IPS-18a (cell line): ENCODE data around the gene EP300.

Source experiments
- H3K27ac ChIP-seq: one replicate; pipeline ENCODE4 v1.5.1; 2013; ENCODE audit warnings: low read length
- H3K27me3 ChIP-seq: one replicate; pipeline ENCODE4 v1.6.1; 2013; ENCODE audit warnings: mild to moderate bottlenecking, low read length; ENCODE audit not compliant: control insufficient read depth, insufficient read depth
- H3K36me3 ChIP-seq: one replicate; pipeline ENCODE4 v1.6.1; 2013; ENCODE audit warnings: low read depth, low read length; ENCODE audit not compliant: control insufficient read depth
- H3K4me1 ChIP-seq: one replicate; pipeline ENCODE4 v1.6.1; 2013; ENCODE audit warnings: low read depth, low read length; ENCODE audit not compliant: control insufficient read depth
- H3K4me3 ChIP-seq: one replicate; pipeline ENCODE4 v1.5.1; 2013; ENCODE audit warnings: low read length
- H3K9ac ChIP-seq: one replicate; pipeline ENCODE4 v1.6.1; 2013; ENCODE audit warnings: mild to moderate bottlenecking, low read length, moderate library complexity
- H3K9me3 ChIP-seq: one replicate; pipeline ENCODE4 v1.6.1; 2013; ENCODE audit warnings: low read depth, low read length; ENCODE audit not compliant: control insufficient read depth

EP300 gene

GRCh38 chr22:41217553-41218157 is 125.3 kb downstream of the EP300 start:
- no peaks in the 10 kb centered on the region for H3K27me3 ChIP-seq
- no peak overlapping the region for H3K4me3 ChIP-seq
- H3K9me3 ChIP-seq, result no peaks in the 10 kb centered on the region
- peaks cover 32% of the 10 kb centered on the region for H3K36me3 ChIP-seq
- peaks cover 18% of the 10 kb centered on the region for H3K4me1 ChIP-seq
- no peak overlapping the region for H3K9ac ChIP-seq
- no peak overlapping the region for H3K27ac ChIP-seq

- Histone ChIP-seq H3K9ac (no peak overlapping the region), H3K27ac (no peak overlapping the region), H3K27me3 (no peaks in the 10 kb centered on the region), H3K4me1 (peaks cover under 1% of the 10 kb centered on the region), H3K9me3 (no peaks in the 10 kb centered on the region), H3K4me3 (no peak overlapping the region), H3K36me3 (peaks cover 47% of the 10 kb centered on the region)
These were observed 130.6 kb downstream of the EP300 start for GRCh38 chr22:41222846-41223507.

- Histone ChIP-seq H3K4me3 (no peak overlapping the region), H3K27ac (no peak overlapping the region), H3K36me3 (peaks cover 50% of the 10 kb centered on the region), H3K27me3 (no peaks in the 10 kb centered on the region), H3K9ac (no peak overlapping the region), H3K9me3 (no peaks in the 10 kb centered on the region), H3K4me1 (no peaks in the 10 kb centered on the region)
These were observed 131.1 kb downstream of the EP300 start for GRCh38 chr22:41223535-41223934.

GRCh38 chr22:41226723-41227655 is 134.6 kb downstream of the EP300 start:
- Histone ChIP-seq H3K27me3 (no peaks in the 10 kb centered on the region), H3K9me3 (no peaks in the 10 kb centered on the region), H3K9ac (no peak overlapping the region), H3K36me3 (peaks cover 38% of the 10 kb centered on the region), H3K4me3 (no peak overlapping the region), H3K4me1 (no peaks in the 10 kb centered on the region), H3K27ac (no peak overlapping the region)

- no peak overlapping the region for H3K4me3 ChIP-seq
- H3K4me1 ChIP-seq, result no peaks in the 10 kb centered on the region
- no peaks in the 10 kb centered on the region for H3K27me3 ChIP-seq
- no peak overlapping the region for H3K27ac ChIP-seq
- H3K9ac ChIP-seq, result no peak overlapping the region
- H3K9me3 ChIP-seq, result no peaks in the 10 kb centered on the region
- H3K36me3 ChIP-seq, result peaks cover 31% of the 10 kb centered on the region
These were observed 136.8 kb downstream of the EP300 start for GRCh38 chr22:41229215-41229614.
